RCC 7860 (cell line): ENCODE data around the gene CCDC136.
A peak's percentile ranks its signal among the peaks of the same experiment; 100 is the strongest.

Experiments
- DNase-seq: peaks from one replicate; pipeline ENCODE4 v3.0.0-alpha.2; 2015; ENCODE audit warnings: low spot score
- FAIRE-seq: peaks from 2 replicates; lab custom pipeline; 2012; peaks lifted over from hg19 to GRCh38; lab: Jason Lieb, UNC

The CCDC136 gene

DNA sequence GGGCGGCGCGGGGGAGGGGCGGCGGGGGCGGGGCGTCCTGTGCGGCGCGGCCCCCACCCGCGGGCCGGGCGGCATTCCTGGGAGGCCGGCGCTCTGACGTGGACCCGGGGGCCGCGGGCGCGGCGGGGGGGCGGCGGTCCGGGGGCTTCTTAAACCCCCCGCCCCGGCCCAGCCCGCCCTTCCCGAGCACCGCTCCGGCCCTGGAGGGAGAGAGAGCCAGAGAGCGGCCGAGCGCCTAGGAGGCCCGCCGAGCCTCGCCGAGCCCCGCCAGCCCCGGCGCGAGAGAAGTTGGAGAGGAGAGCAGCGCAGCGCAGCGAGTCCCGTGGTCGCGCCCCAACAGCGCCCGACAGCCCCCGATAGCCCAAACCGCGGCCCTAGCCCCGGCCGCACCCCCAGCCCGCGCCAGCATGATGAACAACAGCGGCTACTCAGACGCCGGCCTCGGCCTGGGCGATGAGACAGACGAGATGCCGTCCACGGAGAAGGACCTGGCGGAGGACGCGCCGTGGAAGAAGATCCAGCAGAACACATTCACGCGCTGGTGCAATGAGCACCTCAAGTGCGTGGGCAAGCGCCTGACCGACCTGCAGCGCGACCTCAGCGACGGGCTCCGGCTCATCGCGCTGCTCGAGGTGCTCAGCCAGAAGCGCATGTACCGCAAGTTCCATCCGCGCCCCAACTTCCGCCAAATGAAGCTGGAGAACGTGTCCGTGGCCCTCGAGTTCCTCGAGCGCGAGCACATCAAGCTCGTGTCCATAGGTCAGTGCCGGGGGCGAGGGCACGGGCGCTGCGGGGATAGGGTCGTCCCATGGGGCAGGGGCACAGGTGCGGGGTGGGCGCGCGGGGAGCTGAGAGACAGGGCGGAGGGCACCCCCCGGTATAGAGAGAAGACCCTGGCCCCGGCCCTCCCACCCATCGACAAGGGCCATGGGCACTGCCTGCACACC lies 38.7 kb downstream of the CCDC136 start, which contains the start of gene FLNC:
FLNC (plus strand) TSS at position 176 of the 947 bp plus-strand sequence; CDS start at position 408, 232 bp downstream.
- DNase-seq (peak; percentile 62), FAIRE-seq (no peak)

DNA sequence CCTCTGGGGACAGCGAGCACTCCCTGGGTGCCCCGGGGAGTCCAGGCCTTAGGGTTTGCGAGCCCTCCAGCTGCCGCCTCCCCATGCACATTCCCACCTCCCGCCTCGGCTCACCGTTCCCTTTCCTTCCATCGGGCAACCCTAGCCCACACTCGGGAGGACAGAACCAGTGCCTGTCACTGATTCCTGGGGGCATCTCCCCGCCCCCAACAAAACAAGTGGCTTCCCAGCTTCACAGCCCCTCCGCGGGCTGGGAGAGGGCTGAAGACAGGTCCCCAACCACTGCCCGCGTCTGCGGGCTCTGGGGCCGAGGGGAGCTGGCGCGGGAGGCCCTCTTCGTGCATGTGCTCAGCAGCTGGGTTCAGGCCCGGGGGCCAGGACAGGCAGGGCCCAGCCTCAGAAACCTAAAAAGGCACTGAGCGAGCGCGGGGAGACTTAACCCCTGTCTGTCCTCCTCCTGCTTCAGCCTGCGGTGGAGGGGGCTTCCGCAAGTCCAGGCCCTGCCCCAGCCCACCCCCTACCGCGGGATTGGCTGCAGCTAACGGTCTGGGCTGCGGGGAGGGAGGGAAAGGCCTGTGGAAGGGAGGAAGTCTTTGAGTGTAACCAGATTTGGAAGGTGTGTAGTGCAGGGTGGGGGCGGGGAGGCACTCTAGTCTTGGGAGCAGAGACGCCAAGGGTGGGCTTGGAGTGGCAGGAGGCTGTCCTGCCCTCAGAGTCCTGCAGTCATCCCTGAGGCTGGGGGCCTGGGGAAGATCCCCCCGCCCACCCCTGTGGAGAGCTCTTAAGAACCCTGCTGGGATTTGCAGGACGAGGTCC lies 39.6 kb downstream of the CCDC136 start:
- peak; percentile 59 for FAIRE-seq

DNA sequence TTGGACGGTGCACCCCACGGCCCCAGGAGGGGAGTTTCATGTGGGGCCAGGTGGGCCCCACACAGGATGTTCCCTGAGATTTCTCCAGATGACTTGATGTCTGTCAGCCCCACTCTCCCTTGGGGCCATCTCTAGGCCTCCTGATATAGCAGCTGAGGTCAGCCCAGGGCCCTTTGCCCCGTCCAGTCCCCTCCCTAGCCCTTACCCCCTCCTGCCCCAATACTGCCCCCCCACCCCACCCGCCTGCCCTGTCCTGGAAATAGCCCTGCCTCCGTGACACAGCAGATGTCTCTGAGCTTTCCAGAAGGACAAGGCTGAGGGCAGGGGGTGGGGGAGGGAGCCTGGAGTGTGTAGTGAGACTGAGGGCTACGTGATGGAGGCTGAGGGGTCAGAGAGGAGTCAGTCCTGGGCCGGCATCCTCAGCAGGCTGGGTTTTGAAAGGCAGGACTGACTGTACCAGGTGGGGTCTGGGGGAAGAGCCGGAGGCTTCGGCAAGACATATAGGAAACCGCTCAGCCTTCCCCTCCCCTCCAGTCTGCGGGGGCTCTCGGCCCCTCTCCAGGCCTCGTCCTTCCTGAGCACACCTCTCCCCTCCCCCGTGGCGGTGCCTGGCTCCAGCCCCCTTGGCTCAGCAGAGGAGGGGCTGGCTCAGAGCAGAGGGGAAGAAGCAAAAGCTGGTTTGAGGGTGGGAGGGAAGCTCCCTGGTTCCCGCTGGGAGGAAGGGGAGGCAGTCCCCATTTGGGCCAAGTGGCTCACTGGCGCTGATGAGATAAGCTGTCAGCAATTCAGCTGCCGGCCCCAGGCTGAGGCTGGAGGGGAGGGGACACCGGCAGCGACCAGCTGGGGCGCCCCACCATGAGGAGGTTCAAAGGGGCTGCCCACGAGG lies 40.5 kb downstream of the CCDC136 start:
- FAIRE-seq: no peak
- DNase-seq: peak; percentile 36

More for the DNA sequence above, 39.6 kb downstream of the CCDC136 start:
- peak; percentile 69 for DNase-seq

DNA sequence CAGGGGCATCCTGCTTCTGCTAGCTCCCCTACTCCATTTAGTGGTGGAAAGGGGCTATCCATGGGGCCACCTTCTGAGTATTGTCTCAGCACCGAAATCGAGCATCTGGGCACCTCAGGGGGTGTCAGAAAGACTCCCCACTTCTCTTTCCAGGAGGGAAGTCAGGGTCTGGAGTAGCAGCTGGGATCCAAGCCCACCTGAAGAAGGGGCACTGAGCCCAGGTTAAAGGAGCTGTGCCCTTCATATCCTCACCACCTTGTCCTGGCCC lies 41.0 kb downstream of the CCDC136 start:
- DNase-seq (no peak), FAIRE-seq (no peak)

DNA sequence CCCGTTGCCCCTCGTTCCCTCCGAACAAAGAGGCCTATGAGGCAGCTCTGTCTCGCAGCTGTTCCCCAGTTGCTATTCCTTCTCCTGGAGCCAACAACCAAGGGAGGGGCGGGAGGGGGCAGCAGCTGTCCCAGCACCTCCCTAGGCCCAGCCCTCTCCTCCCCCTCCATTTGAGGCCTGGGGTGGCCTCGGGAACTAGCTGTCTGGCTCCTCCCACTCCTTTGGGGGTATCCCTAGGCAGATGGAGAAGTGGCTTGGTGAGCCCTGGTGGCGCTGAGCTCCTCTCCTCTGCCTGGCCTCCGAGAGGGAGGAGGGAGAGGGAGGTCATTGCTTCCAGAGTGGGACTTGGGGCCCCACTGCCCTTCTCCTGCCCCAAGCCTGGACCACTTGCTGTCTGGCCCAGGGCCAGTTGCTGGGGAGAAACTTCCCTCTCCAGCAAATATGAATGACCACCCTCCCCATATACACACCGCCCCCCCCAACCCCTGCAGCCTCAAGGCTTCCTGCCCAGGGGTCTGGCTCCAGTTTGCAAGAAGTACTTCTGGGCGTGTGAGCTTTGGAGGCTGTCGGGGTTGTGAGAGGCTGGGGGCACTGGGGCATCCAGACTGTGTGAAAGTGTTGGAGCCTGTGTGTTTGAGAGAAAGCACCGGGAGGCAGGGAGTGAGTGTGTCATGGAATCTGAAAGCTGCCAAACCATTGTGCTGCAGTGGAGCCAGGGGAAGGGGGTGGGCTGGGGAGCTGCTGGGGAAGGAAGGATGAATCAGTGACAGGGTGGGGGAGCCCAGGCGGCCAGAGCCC lies 41.6 kb downstream of the CCDC136 start:
- FAIRE-seq: no peak
- DNase-seq: peak; percentile 54

DNA sequence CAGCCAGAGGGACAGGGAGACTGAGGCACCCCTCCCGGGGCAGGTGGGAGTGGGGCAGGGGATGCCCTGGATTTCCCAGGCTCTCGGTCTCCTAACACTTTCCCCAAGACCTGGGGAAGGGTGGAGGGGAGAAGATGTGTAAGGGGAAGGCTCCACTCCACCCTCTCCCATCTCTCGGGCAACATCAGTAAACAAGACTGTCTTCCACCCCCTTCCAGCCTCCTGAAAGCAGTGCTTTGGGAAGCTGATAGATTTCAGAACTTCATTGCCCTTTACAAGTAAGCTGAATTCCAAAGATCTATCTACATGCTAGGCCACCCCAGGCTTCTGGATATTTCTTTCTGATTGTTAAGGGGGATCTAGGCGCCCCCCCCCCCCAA lies 42.2 kb downstream of the CCDC136 start:
- DNase-seq (no peak), FAIRE-seq (no peak)

DNA sequence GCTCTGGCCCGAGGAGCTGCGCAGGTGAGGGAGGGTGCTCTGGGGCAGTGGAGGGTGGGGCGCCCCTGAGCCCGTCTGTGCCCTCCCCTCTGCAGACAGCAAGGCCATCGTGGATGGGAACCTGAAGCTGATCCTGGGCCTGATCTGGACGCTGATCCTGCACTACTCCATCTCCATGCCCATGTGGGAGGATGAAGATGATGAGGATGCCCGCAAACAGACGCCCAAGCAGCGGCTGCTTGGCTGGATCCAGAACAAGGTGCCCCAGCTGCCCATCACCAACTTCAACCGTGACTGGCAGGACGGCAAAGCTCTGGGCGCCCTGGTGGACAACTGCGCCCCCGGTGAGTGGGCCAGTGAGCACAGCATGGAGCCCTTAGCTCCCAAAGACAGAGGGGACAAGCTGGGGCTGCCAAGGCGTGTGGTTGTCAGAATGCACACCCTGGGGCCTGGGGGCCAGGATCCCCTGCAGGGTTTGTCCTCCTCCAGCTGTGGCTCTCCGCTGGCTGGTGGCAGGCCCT lies 43.5 kb downstream of the CCDC136 start:
- FAIRE-seq: no peak

DNA sequence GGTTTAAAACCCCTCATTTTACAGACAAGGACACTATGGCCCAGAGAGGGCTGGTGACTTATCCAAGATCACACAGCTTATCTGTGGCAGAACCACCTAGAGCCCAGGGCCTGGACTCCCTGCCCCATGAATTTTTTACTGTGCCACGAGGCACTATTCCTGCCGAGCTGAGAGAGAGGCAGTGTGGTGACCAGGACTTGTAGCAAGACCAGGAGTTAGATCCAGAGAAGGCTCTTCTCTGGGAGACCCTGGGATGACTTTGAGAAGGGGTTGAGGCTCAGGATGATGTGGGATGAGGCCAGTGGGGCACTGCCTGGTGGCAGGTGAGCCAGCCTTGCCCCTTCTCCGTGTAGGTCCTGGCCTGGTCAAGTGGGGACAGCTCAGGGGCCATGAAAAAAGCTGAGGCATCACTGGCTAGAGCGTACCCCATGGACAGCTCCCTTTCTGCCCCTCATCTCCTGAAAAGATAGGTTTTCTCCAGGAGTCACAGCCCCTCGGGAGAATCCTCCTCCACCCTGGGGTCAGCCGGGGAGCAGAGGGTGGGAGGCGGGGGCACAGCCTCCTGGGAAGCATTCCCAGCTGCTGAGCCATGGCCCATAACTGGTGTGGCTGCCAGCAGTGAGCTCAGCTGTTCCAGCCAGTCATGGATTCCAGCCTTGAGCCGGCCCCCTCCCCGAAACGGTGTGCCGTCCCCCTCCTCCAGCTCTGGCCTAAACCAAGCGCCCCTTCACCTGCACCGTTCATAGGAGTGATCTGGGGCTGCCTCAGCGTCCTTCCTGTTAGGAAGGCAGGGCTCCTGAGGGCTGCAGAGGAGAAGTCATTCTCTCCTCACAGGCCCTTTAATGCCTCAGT lies 44.2 kb downstream of the CCDC136 start:
- no peak for FAIRE-seq
- no peak for DNase-seq

More for the DNA sequence above, 43.5 kb downstream of the CCDC136 start:
- DNase-seq: no peak

DNA sequence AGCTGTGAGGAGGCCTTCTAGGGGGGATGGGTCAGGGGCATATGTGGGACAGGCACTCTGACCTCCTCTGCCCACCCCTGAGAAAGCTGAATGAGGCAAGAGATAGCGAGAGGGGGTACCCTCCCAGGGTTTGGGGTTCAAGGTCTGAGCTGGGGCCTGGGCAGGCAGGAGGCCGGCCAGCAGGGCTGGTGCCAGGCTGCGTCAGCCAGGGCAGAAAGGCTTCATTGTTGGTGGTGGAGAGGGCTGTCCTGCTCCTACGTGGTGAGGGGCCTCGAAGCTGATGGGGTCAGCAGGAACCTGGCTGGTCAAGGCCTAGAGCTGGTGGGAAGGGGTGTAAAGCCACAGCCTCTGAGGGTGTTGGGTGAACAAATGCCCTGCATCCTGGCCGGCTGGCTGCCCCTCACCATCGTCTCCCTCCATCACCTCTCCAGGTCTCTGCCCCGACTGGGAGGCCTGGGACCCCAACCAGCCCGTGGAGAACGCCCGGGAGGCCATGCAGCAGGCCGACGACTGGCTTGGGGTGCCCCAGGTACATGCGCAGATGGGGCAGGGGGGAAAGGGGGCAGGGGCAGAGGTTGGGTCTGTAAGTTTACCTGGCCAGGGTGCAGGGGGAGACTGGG lies 45.1 kb downstream of the CCDC136 start:
- DNase-seq: no peak
- no peak for FAIRE-seq

DNA sequence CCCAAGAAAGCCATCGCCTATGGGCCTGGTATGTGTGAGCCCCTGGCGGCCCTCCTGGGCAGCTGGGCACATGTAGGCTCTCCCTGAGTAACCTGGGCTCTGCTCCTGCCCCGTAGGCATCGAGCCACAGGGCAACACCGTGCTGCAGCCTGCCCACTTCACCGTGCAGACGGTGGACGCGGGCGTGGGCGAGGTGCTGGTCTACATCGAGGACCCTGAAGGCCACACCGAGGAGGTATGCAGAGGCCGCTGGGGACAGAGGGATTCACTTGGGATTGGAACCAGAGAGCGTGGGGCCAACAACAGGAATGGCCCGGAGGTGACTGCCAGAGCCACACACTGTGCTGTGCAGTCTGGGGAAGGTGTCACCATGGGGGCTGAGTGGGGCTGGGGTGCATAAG lies 45.8 kb downstream of the CCDC136 start:
- no peak for DNase-seq
- no peak for FAIRE-seq

DNA sequence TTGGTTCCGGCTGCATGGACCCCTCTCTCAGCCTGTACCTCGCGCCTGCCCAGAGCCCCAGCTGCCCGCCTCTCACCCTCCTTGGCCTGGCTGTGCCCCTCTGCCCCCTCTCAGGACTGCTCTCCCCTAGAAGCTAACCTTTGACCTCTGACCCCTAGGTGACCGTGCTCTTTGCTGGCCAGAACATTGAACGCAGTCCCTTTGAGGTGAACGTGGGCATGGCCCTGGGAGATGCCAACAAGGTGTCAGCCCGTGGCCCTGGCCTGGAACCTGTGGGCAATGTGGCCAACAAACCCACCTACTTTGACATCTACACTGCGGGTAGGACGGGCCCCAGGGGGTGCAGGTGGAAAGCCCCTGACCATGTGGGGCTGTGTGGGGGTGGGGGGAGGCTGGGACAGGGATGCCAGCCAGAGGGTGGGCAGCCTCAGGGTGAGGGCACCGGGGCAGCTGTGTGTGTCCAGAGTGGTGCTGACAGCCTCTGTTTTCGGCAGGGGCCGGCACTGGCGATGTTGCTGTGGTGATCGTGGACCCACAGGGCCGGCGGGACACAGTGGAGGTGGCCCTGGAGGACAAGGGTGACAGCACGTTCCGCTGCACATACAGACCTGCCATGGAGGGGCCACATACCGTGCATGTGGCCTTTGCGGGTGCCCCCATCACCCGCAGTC lies 46.5 kb downstream of the CCDC136 start:
- FAIRE-seq: no peak
- no peak for DNase-seq

DNA sequence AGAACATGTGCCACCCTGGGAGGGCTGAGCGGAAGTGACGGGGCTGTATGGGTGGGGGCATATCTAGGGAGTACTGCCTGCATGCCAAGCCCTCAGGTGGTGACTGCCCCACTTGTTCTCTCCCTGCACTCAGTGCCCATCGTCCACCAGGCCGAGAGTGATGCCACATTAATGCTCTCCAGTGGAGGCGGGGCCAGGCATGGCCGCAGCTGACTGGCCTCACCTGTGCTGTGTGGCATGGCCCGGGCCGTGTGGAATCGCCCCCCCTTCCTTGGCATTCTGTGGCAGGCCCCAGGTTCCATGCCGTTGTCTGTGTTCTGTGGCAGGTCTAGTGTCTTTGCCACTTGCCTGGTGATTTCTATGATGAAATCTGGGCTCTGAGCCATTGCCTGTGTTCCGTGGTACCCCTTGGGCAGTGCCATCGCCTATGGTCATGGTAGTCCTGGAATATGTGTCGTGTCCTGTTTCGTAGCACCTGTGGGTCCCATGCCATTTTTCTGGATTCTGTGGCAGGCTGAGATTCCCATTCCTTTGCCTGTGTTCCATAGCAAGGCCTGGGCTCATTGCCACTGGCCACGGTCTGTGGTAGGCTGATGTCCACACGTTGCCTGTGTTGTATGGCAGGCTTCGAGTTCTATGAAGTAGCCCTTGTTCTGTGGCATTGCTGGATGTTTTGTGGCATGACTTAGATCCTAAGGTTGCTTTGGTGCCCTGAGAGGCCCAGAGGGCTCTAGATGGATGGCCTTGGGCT lies 47.4 kb downstream of the CCDC136 start:
- DNase-seq (no peak), FAIRE-seq (no peak)

DNA sequence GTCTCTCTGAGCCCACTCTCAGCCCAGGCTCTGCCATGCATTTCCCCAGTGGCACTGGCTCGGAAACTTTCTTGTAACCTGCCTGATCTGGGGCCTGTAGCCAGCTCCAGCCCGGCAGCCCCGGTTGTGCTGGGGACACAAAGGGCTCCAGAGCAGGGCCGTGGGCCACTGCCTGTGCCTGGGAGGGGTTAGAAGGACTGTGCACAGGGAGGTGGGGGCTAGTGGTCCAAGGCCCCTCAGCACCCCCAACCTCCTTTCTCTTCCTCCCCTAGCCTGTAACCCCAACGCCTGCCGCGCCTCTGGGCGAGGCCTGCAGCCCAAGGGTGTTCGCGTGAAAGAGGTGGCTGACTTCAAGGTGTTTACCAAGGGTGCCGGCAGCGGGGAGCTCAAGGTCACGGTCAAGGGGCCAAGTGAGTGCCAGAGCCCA lies 48.0 kb downstream of the CCDC136 start:
- FAIRE-seq (no peak), DNase-seq (no peak)

DNA sequence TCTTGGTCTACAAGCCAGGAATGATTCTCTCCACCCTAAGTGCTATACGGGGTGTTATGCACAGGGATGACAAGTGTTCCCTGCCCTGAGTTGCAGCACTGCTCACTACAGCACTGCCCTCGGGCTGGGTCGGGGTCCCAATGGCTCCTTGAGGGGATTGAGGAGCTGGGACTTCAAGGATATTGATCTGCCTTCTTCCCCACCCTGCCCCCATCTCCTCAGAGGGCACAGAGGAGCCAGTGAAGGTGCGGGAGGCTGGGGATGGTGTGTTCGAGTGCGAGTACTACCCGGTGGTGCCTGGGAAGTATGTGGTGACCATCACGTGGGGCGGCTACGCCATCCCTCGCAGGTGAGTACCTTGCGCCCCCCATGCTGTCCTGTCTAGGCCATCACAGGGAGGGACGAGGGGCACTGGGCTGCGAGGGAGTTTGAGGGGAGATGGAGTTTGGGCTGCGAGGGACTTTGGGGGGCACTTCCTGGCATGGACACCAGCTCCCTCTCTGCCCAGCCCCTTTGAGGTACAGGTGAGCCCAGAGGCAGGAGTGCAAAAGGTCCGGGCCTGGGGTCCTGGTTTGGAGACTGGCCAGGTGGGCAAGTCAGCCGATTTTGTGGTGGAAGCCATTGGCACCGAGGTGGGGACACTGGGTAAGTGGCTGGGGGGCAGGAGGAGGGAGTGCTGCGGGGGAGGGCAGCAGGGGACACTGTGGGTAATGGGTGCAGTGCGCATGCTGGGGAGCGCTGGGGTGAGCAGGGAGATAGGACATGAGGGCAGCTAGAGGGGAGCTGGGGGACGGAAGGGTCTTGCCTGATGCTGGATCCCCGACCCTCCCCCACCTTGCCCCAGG lies 48.8 kb downstream of the CCDC136 start:
- DNase-seq (no peak), FAIRE-seq (no peak)

DNA sequence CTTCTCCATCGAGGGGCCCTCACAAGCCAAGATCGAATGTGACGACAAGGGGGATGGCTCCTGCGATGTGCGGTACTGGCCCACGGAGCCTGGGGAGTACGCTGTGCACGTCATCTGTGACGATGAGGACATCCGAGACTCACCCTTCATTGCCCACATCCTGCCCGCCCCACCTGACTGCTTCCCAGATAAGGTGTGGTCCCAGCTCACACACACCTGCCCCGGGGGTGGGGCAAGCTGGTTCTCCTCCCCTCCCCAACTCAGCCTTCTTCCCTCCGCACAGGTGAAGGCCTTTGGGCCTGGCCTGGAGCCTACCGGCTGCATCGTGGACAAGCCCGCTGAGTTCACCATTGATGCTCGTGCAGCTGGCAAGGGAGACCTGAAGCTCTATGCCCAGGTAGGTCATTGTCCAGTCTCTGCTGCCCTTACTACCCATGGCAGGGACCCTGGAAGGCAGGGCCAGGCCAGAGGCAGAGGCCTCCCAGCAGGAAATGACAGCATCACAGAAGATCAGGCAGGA lies 49.5 kb downstream of the CCDC136 start:
- DNase-seq (no peak), FAIRE-seq (no peak)
